ENCODE results near the gene FAM186B.

FAM186B gene

DNA sequence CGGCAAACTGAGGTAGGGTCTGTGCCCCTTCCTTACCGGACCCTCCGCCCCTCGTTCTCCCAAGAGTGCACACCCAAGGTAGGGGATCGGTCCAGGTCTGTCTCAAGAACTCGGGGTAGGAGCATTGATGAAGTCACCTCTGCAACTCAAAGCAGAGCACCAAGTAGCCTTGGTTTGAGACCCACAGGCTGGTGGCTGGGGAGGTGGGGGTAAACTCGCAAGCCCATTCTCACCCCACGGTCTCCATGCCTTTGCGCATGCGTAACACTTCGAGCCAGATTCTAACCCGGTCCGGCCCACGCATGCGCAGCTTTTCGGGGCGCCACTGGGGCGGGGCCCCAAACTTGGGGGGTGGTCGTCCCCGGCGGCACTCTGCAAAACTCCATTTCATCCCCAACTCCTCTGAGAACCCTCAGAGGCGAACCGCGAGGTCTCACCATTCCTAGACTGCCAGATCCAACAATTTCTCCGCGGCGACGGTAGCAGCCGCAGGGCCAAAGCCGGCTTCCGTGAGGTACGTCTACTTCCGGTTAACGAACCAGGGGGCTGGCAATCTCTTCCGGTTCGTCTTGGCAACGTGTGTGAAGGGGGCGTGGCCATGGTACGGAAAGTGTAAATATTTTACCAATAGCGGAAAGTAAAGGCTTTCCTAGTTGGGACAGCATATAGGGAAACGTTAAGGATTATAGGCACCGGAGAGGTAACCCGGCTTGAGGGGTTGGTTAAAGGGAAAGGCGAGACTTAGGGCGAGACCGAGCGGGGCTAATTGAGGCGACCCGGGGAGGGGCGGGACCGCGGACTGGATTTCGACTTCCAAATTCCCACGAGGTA is 37.6 kb downstream of the FAM186B start, which contains the start of gene MCRS1:
TSS of gene MCRS1 (minus strand) at position 532 of the 831 bp plus-strand sequence. CDS start 1,411 bp downstream, outside the sequence.
- peak; percentile 81 for DNase-seq (ENCODE audit: low read depth)

DNA sequence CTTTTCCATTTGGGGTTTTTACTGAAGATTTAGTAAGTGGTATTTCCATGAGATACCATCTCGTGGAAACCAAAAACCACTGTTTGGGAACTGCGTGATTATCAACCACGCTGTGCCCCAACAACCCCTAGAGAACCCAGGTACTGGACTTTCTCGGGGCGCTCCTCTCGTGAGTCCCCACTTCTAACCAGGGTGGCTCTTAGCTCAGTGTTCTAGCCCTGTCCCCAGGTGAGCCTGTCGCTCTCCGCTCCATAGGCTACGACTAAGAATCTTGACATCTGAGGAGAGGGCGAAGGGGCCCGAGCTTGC is 38.2 kb downstream of the FAM186B start:
- peak; percentile 9 for DNase-seq (ENCODE audit: low read depth)

DNA sequence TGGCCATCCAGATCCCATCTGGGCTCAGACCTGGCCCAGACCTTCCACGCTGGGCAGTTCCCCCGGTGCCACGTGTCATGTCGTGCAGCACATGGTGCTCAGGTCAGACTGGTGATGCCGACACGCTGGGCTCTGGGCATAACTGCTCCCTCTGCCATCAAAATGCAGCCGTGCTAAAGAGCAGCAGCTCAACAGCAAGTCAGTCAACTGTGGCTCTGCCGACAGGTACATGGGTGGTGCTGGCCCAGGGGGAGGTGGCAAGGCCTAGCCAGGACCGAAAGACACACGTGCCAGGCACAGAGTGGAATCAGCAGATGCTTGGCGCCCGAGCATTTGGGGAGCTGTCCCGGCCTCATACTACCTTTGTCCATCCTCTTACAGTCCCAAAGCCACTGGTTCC is 39.1 kb downstream of the FAM186B start:
- no peak for DNase-seq (ENCODE audit: low read depth)

DNA sequence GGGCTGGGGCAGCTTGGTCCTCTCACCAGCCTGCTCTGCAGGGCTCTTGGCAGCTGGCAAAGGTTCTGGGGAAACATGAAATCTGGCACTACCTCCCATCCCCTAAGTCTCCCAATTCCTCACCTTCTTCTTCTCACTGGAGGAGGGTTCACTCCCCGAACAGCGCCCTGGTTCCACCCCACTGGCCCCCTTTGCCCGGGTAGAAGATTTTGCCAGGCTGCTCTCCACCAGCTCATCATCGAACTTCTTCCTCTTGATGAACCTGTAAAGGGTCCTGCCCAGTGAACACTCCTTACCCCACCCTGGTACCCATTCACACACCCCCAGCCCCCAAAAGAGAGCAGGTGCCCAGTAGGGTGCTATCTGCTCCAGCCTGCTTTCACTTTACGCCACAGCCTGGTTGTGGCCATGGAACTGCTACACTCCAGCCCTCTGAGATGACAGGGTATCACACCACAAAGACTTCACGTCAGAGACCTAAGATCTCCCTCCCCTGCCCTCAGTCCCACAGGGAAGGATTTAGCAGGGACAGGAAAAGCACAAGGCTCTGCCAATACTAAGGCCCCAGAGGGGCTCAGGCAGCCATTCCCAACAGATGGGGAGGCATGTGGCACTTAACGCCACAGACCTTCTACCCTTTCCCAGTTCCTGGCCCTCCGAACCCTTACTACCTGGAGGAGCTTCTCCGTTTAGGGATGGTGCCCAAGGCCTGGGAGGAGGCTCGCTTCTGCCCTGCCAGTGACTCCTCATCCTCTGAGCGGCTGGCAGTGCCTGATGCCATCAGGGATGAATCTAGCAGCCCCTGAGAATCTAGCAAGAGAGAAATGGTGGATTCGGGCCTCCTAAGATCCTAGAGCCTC is 39.8 kb downstream of the FAM186B start:
- no peak for DNase-seq (ENCODE audit: low read depth)

DNA sequence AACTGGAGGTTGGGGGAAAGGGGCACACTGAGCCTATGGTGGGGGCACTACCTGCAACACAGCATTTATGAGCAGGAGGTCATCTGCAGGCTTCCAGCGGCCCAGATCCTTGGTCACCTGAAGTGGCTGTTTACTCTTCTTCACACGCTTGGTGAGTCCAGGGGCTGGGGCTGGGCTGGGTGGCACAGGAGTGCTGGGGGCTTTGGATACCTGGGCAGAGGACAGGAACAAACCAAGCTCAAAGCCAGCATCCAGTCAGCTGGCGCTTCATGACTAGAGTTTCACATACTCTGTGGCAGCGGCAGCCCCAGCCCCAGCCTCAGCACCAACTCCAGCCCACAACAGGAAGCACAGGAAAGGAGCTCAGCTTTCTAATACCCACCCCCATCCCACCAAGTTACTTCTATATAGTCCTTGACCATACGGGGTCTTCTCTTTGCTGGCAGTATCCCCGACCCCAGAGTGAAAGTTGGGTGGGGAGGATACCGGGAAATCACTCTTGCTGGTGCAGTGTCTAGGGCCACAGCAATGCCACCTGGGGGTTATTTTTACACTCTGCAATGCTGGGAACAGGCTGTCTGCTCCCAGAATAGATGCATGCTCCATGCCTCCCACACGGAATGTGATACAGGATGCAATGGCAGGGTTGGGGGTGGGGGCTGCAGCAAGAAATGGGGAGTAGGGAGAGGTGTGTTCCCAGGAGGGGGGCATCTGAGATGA is 40.6 kb downstream of the FAM186B start:
- DNase-seq (ENCODE audit: low read depth) = no peak

DNA sequence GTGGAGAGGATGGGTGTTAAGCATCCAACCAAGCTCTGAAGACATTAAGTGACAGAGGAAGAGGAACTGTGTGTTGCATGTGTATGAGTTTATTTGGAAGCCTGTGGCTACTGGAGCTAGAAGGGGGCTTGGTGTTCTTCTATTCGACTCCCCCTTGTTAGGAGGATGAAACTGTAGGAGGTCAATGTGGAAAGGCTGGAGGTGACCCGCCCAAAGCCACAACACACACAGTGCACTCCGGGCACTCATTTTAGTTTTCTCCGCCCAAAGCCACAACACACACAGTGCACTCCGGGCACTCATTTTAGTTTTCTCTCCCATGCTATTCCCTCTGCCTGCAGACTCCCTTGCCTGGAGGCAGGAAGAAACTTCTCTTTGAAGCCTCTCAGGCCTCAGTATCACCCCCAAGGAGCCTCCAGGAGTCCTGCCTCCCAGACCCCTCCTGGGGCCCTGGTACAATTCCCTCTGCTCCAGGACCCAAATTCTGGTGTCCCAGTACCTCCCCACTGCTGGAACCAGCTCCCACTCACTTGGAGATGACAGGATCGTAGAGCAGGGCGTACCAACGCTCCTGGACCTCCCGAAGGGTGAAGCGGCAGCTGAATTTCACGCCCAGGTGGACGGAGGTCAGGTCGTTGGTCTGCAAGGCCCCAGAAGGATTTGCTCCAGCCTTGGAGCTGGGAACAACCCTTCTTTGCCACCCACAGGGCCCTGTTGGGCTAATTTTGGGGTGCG is 41.3 kb downstream of the FAM186B start:
- no peak for DNase-seq (ENCODE audit: low read depth)

DNA sequence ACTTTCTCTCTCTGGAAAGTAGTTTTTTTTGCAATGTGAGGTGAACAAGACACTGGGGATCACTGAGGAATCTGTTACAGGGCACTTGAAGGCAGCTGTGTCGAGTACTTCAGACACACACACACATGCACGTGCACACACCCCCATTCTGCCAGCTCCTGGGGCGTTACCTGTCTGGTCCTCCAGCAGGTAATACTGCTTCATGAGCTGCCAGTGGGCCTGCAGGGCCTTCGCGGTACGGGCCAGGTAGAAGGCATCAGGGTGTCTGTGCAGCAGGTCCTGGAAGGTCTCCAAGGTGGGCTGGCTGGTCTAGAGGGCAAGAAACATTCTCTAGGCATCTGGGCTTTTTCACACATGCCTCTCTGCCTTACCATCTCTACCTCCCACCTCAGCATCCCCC is 42.6 kb downstream of the FAM186B start:
- no peak for DNase-seq (ENCODE audit: low read depth)

DNA sequence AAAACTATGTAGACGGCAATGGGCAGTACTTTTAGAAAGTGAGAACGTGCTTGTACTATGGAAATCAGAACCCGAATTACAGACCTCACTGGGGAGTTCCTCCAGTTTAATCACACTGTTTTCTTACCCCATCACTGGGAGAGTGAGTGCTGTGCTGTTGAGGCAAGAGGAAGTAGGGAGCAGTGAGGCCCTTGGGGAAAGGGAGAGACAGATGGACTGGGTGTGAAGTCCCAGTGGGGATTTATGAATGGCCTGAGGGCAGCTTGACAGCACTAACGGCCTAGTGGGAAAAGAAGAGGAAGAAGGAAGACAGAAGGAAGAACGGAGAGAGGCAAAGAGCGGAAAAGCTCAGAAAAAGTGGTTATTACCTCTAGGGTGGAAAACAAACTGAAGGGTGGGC is 43.2 kb downstream of the FAM186B start:
- no peak for DNase-seq (ENCODE audit: low read depth)

DNA sequence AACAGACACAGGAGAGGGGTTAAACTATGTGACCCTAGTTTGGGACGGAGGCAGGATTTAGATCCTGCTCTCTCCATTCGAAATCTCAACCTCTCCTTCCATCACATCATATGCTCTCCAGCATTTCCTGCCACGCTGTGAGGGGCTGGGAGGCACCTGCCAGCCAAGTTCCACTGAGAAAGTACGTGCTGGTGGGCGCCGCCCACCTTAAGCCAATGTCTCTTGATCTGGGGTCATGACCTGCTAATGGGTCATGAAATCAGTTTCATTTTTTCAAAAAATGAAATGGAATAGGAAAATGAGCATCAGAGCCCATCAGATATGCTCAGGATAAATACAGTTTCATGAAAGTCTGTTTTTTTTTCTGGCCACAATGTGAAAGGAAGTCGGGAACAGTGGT is 44.7 kb downstream of the FAM186B start:
- DNase-seq (ENCODE audit: low read depth) = no peak

DNA sequence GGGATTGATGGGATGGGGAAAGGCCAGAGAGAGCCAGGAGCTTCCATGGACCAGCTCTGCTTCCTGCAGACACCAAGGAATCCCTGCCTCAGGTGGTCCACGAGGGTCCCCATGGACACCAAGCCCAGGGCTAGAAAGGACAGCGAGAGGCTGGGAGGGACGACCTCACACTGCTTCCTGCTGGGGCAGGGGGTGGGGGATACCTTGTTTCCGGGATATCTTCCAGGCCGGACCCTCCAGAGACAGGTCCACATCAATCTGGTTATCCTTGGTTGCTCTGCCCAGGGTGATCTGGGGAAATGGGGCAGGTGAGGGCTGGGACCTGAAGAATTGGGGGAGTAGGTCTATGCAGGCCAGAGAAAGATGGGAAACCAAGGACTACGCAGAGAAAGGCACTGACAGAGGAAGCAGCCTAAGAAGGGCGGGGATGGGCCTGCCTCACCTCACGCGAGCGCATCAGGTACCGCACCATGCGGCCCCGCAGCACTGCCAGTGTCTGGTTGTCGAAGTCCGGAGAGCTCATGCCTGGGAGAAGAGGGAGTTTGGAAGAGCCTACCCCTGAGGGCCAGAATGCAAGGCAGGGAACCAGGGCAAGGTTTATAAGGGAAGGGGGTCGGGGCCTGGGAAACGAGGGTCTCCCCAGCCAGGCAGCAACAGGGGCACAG is 46.3 kb downstream of the FAM186B start:
- no peak for DNase-seq (ENCODE audit: low read depth)

DNA sequence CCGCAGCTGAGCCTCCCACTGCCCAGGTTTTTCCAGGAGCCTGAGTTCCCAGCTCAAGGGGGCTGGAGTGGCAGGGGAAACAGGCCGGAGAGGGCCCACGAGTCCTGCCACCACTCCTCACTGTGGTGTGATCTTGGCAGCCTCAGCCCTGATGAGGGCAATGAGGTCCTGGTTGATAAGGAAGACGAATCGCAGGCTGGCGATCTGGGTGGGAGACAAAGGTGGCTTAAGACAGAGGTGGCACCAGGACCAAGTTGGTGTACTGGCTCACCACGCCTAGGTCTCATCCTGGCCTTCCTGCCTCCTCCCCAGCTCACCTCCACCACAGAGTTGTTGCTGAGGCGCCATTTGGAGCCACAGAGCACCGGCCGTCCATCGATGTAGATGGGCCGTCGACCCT is 46.9 kb downstream of the FAM186B start:
- no peak for DNase-seq (ENCODE audit: low read depth)

DNA sequence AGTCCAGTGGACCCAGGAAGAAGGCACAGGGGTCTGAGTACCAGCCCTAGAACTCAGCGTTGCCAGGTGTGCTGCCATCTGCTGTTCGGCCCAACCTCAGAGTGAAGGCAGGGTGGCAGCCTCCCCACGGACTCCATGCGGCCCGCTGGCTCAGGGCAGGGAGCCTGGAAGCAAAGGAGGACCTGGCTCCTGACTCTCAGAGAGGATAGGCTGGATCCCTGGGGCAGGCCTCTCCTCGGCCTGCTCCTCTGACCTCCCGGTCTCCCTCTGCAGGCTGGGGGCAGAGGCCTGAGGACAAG is 47.6 kb downstream of the FAM186B start:
- DNase-seq (ENCODE audit: low read depth) = no peak

DNA sequence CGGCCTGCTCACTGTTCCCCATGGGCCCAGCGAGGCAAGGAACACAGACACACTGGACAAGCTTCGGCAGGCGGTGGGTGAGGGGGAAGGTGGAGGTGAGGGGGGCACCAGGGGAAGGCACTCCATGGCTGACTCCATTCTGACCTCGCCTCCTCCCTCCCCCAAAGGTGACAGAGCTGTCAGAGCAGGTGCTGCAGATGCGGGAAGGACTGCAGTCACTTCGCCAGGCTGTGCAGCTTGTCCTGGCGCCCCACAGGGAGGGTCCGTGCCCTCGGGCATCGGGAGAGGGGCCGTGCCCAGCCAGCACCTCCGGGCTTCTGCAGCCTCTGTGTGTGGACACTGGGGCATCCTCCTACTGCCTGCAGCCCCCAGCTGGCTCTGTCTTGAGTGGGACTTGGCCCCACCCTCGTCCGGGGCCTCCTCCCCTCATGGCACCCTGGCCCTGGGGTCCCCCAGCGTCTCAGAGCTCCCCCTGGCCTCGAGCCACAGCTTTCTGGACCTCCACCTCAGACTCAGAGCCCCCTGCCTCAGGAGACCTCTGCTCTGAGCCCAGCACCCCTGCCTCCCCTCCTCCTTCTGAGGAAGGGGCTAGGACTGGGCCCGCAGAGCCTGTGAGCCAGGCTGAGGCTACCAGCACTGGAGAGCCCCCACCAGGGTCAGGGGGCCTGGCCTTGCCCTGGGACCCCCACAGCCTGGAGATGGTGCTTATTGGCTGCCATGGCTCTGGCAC is 48.1 kb downstream of the FAM186B start:
- no peak for DNase-seq (ENCODE audit: low read depth)

DNA sequence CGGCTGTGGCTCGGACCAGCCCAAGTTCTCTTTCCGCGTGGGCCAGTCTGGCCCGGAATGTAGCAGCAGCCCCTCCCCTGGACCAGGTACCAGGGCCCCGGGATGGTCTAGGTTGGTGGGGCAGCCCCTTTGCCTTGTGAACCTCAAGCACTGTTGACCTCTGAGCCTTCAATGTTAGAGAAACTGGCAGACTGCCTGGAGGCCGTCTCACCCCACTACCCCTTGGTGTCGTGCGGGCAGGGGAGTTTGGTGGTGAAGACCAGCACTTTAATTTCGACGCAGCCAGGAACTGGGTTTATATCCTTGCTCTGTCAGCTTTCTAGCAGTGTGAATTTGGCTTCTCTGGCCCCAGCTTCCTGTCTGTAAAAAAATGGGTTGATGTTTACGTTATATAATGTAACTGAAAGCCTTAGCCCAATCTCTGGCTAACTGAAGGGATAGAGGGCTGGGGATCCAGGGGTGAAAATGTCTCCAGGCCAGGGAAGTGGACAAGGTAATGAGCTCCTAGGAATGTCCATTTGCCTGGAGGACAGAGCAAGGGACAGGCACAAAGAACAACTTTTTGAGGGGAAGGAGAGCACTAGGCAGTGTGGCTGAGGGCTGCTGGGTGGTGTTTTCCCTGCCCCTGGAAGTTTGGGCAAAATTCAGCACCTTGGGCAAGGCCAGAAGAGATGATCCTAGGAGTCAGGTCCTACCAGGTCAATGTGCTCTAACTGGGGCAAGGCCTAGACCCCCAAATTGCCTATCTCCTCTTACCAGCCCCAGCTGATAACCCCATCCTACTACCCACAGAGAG is 48.9 kb downstream of the FAM186B start:
- DNase-seq (ENCODE audit: low read depth) = no peak

DNA sequence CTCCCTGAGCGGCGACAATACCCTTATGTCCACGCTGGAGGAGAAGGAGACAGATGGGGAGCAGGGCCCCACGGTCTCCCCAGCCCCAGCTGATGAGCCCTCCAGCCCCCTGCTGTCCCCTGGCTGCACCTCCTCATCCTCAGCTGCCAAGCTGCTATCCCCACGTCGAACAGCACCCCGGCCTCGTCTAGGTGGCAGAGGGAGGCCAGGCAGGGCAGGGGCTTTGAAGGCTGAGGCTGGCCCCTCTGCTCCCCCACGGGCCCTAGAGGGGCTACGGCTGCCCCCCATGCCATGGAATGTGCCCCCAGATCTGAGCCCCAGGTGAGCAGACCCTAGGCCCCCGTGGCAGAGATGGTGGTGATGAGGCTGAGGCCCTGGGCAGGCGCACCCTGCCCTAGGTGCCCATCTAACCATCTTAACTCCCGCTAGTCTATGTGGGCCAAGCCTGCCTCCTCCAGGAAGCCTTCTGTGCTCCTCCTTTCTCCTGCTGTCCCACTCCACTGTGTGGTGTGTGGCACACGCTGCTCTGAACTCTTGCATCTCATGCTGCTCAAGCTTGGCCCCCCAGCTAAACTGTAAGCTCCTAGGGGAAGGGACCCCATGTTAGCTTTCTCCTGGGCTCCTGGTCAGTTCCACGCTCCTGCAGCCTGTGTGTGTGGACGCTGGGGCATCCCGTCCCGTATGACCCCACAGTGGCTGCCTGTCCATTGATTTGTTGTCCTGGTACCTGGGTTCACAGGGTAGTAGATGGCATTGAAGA is 49.6 kb downstream of the FAM186B start:
- no peak for DNase-seq (ENCODE audit: low read depth)

DNA sequence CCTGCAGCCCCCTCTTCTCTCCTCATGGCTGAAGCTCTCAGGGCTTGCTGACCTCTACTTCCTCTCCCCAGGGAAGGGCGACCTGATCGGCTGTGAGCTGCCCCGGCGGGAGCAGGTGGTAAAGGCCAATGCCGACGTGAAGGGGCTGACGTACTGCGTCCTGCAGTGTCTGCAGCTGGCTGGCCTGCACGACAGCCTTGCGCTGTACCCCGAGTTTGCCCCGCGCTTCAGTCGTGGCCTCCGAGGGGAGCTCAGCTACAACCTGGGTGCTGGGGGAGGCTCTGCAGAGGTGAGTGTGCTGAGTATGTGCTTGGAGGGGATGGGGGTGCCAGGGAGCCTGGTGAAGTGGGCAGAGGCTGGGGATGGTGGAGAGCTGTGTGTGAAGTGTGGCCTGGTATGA is 51.2 kb downstream of the FAM186B start:
- no peak for DNase-seq (ENCODE audit: low read depth)

DNA sequence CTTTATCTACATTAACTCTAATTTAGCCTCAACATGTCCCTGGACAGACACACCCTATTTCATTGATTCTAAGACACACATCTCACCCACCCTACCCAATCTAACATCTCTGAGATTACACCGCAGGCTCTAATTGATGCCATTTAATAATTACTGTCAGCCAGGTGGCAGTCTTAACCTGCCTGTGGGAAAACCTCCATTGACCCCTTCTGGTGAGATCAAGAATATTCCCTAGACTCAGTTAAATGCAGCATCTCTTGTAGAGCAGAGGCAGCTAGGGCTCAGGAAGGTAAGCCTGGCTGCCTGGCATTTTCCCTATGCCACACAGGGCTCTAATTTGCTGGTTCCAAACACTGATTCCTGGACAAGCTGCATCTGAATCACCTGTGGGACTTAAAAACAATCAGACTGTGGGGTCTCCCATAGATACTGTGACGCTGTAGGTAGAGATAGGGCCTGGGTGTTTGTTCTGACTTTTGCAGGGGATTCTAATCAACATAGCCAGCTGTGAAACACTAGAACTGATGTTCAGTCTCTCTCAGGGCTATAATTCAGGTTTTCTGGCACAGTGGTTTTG is 51.8 kb downstream of the FAM186B start:
- DNase-seq (ENCODE audit: low read depth) = no peak

DNA sequence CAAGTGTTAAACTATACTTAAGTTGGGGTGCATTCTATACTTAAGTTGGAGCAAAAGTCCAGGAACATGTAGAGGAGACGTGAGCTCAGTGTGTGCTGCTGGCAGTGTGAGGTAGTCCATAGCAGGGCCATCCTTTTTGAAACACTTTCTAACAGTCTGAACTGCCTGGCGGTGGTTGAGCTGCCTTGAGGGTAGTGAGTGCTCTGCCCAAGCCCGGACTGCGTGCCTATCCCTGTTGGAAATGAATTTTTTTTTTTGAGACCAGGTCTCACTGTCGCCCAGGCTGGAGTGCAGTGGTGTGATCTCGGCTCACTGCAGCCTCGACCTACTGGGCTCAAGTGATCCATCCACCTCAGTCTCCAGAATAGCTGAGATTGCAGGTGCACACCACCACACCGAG is 52.5 kb downstream of the FAM186B start:
- DNase-seq (ENCODE audit: low read depth) = no peak

DNA sequence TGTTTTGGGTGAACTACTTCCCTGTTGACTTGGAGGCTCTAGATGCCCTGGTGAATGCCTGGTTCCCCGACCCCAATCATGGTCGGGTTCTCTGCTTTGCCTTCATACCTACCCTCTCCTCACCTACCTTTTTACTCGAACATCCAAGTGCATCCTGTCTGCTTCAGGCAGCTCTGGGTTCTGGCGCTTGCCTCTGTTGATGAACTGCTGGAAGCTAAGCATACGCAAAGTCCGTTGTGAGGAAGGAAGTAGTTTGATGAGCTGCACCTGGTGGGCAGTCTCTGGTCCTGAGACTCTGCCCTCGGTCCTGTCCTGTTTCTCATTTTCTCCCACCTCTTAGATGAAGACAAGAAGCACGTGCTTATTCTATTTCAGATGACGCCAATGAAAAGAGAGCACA is 53.0 kb downstream of the FAM186B start:
- DNase-seq (ENCODE audit: low read depth) = no peak
